PC-9 (cell line): Measurements from ENCODE around the gene RNLS. TPM values are rescaled to one million over a fixed set of nuclear protein-coding genes. Genes with fewer than 3 reads are reported as not detected.

Experiments
- BruUV-seq: library from RNA; stranded (reverse); fragments of 400-500 nt; replicated peaks from 2 replicates; lab custom pipeline; 2021; lab: Mats Ljungman, UMichigan
- CTCF ChIA-PET: fragments of 300-600 bp; sonication (Branson Sonifier 250); formaldehyde crosslinking; loops from one replicate; lab custom pipeline; 2022; ENCODE audit warnings: antibody characterized with exemption; lab: Charles Lee
- POLR2A ChIA-PET: fragments of 300-600 bp; sonication (Branson Sonifier 250); formaldehyde crosslinking; loops from one replicate; lab custom pipeline; 2022; ENCODE audit warnings: antibody characterized with exemption; ENCODE audit not compliant: unreplicated experiment; lab: Charles Lee
- DNase-seq, 2 experiments: peaks; one replicate each; pipeline versions ENCODE4 v3.0.0 to v3.0.0-alpha.2; 2015 to 2022; ENCODE audit warnings: mixed read lengths in 1 of 2
- H2AFZ ChIP-seq: fragments of 200-600 bp; sonication (generic); 2 replicates; pipeline ENCODE4 v1.8.1; 2017; ENCODE audit warnings: antibody characterized with exemption
- H3F3A ChIP-seq: fragments of 200-600 bp; sonication (generic); 2 replicates; pipeline ENCODE4 v1.8.1; 2017; ENCODE audit warnings: antibody characterized with exemption, mild to moderate bottlenecking, low read depth; ENCODE audit not compliant: insufficient read depth
- H3K27ac ChIP-seq: fragments of 200-600 bp; sonication (generic); 2 replicates; pipeline ENCODE4 v1.6.1; 2016; ENCODE audit warnings: mixed run types
- H3K27me3 ChIP-seq: fragments of 200-600 bp; sonication (generic); 2 replicates; pipeline ENCODE4 v1.6.1; 2016; ENCODE audit warnings: low read depth, mixed run types; ENCODE audit not compliant: insufficient read depth
- H3K36me3 ChIP-seq: fragments of 200-600 bp; sonication (generic); 2 replicates; pipeline ENCODE4 v1.6.1; 2016; ENCODE audit warnings: low read depth, mixed run types
- H3K4me1 ChIP-seq: fragments of 200-600 bp; sonication (generic); replicated peaks from 2 replicates; pipeline ENCODE4 v1.6.1; 2016; ENCODE audit warnings: mixed run types; ENCODE audit not compliant: insufficient read depth
- H3K4me2 ChIP-seq: fragments of 200-600 bp; sonication (generic); 2 replicates; pipeline ENCODE4 v1.6.1; 2017; ENCODE audit warnings: mixed run types
- H3K4me3 ChIP-seq: fragments of 200-600 bp; sonication (generic); 2 replicates; pipeline ENCODE4 v1.6.1; 2016; ENCODE audit warnings: mixed run types
- H3K79me2 ChIP-seq: fragments of 200-600 bp; sonication (generic); 2 replicates; pipeline ENCODE4 v1.6.1; 2017; ENCODE audit warnings: low read depth, mixed run types
- H3K9me2 ChIP-seq: fragments of 200-600 bp; sonication (generic); 2 replicates; pipeline ENCODE4 v1.8.1; 2017; ENCODE audit warnings: mild to moderate bottlenecking; ENCODE audit not compliant: insufficient read depth
- H3K9me3 ChIP-seq: fragments of 200-600 bp; sonication (generic); 2 replicates; pipeline ENCODE4 v1.8.1; 2016; ENCODE audit warnings: low read depth; ENCODE audit not compliant: insufficient read depth
- H4K20me1 ChIP-seq: fragments of 200-600 bp; sonication (generic); 2 replicates; pipeline ENCODE4 v1.8.1; 2017; ENCODE audit not compliant: insufficient read depth
- CTCF ChIP-seq: fragments of 200-600 bp; sonication (generic); conservative IDR thresholded peaks from 2 replicates; pipeline ENCODE4 v1.6.1; 2017; ENCODE audit warnings: mixed run types, antibody characterized with exemption, mild to moderate bottlenecking, moderate library complexity
- EZH2 ChIP-seq: fragments of 200-600 bp; sonication (generic); IDR thresholded peaks from 2 replicates; pipeline ENCODE4 v1.8.0; 2017; ENCODE audit warnings: antibody characterized with exemption, low read depth
- intact Hi-C: fragments of 100-400 bp; cut with micrococcal nuclease; formaldehyde crosslinking; loops from one replicate; pipeline ENCODE4 v1.10.0; 2022; ENCODE audit not compliant: unreplicated experiment
- total RNA-seq: library from RNA; stranded (reverse); gene quantifications from 2 replicates; pipeline ENCODE4 v1.2.3, GENCODE V29; 2021

The RNLS gene
- total RNA-seq, 1 experiment from 2014 or later = not detected

- Histone ChIP-seq H3K9me2 (no peaks in the 10 kb centered on the region), H3K36me3 (no peaks in the 10 kb centered on the region), H3K79me2 (no peaks in the 10 kb centered on the region), H3K4me3 (no peak overlapping the region), H4K20me1 (no peaks in the 10 kb centered on the region), H3F3A (no peaks in the 10 kb centered on the region), H3K27me3 (no peaks in the 10 kb centered on the region), H3K4me2 (no peak overlapping the region), H3K4me1 (no peaks in the 10 kb centered on the region), H3K9me3 (no peaks in the 10 kb centered on the region), H2AFZ (no peak overlapping the region), H3K27ac (no peak overlapping the region)
- CTCF ChIA-PET = no interaction called here
- TF ChIP-seq EZH2 (no peak), CTCF (no peak)
- POLR2A ChIA-PET = no interaction called here
- DNase-seq = no peak
- BruUV-seq = no TSS peak
- intact Hi-C loops = no loop called here
Observed at GRCh38 chr10:88228130-88228529, 355.0 kb downstream of the RNLS start.

- H3K9me3 ChIP-seq = no peaks in the 10 kb centered on the region
- POLR2A ChIA-PET = no interaction called here
- no peaks in the 10 kb centered on the region for H3K27me3 ChIP-seq
- no peaks in the 10 kb centered on the region for H3K4me1 ChIP-seq
- CTCF ChIA-PET = interaction anchor here (0.6 kb wide), 1 partner anchor 249 kb away, joined by 11 read pairs; no protein-coding TSS in a partner anchor
- no peaks in the 10 kb centered on the region for H3F3A ChIP-seq
- H3K36me3 ChIP-seq = no peaks in the 10 kb centered on the region
- DNase-seq = no peak
- no peaks in the 10 kb centered on the region for H4K20me1 ChIP-seq
- no TSS peak for BruUV-seq
- no peak overlapping the region for H3K4me2 ChIP-seq
- TF ChIP-seq EZH2 = no peak
- TF ChIP-seq CTCF = no peak
- H3K4me3 ChIP-seq = no peak overlapping the region
- H3K79me2 ChIP-seq = no peaks in the 10 kb centered on the region
- H3K27ac ChIP-seq = no peak overlapping the region
- intact Hi-C loops = no loop called here
- no peaks in the 10 kb centered on the region for H3K9me2 ChIP-seq
- H2AFZ ChIP-seq = no peak overlapping the region
Observed at GRCh38 chr10:88227342-88228018, 355.6 kb downstream of the RNLS start.

GRCh38 chr10:88226891-88227290 is 356.2 kb downstream of the RNLS start:
- Histone ChIP-seq H3K4me1 (no peaks in the 10 kb centered on the region), H3K4me3 (no peak overlapping the region), H3K79me2 (no peaks in the 10 kb centered on the region), H3K36me3 (no peaks in the 10 kb centered on the region), H3K9me3 (no peaks in the 10 kb centered on the region), H3F3A (no peaks in the 10 kb centered on the region), H3K4me2 (no peak overlapping the region), H3K27ac (no peak overlapping the region), H4K20me1 (no peaks in the 10 kb centered on the region), H2AFZ (no peak overlapping the region), H3K27me3 (no peaks in the 10 kb centered on the region), H3K9me2 (no peaks in the 10 kb centered on the region)
- no TSS peak for BruUV-seq
- ChIA-PET CTCF (no interaction called here), POLR2A (no interaction called here)
- TF ChIP-seq EZH2 (no peak), CTCF (no peak)
- no peak for DNase-seq
- intact Hi-C loops = no loop called here
